Medulla oblongata (tissue), 1 donor: Measurements from ENCODE around the gene TF.

Experiments
- DNase-seq: peaks from one replicate; pipeline ENCODE4 v3.0.0-alpha.2; 2015; ENCODE audit errors: extremely low spot score

Gene TF

GRCh38 chr3:133747373-133747772, 1.2 kb downstream of the TF start:
- DNase-seq: peak; percentile 20

GRCh38 chr3:133747907-133748639, 1.9 kb downstream of the TF start:
- peak; percentile 41 for DNase-seq

- DNase-seq: peak; percentile 35
These were observed 3.5 kb downstream of the TF start for GRCh38 chr3:133749427-133750258.

GRCh38 chr3:133750259-133750656, 4.1 kb downstream of the TF start:
- peak; percentile 67 for DNase-seq

- no peak for DNase-seq
These were observed 7.0 kb downstream of the TF start for GRCh38 chr3:133753107-133753778.

GRCh38 chr3:133753779-133754164, 7.6 kb downstream of the TF start:
- DNase-seq: no peak

GRCh38 chr3:133754455-133754854, 8.3 kb downstream of the TF start:
- DNase-seq: no peak

- no peak for DNase-seq
These were observed 9.0 kb downstream of the TF start for GRCh38 chr3:133754973-133755828.

GRCh38 chr3:133756716-133757694, 10.8 kb downstream of the TF start:
- DNase-seq: no peak

GRCh38 chr3:133757701-133758567, 11.7 kb downstream of the TF start:
- no peak for DNase-seq

- no peak for DNase-seq
These were observed 12.4 kb downstream of the TF start for GRCh38 chr3:133758568-133758928.

- no peak for DNase-seq
These were observed 13.0 kb downstream of the TF start for GRCh38 chr3:133758964-133759739.

- DNase-seq: no peak
These were observed 13.6 kb downstream of the TF start for GRCh38 chr3:133759740-133760305.

- DNase-seq: no peak
These were observed 14.7 kb downstream of the TF start for GRCh38 chr3:133760916-133761315.

GRCh38 chr3:133761605-133762484, 15.7 kb downstream of the TF start:
- DNase-seq: no peak

GRCh38 chr3:133762539-133762938, 16.3 kb downstream of the TF start:
- DNase-seq: no peak
